ENCODE data around the gene PEF1. TPM values are rescaled to one million over a fixed set of nuclear protein-coding genes. Genes with fewer than 3 reads are reported as not detected.
"Not testable (repeated sequence)": the region's sequence is repeated elsewhere in the genome, so short reads cannot be mapped to it uniquely, and the experiment has no call there.

The PEF1 gene
- total RNA-seq, 1 donor from 2014 or later, result 34.9 TPM

DNA sequence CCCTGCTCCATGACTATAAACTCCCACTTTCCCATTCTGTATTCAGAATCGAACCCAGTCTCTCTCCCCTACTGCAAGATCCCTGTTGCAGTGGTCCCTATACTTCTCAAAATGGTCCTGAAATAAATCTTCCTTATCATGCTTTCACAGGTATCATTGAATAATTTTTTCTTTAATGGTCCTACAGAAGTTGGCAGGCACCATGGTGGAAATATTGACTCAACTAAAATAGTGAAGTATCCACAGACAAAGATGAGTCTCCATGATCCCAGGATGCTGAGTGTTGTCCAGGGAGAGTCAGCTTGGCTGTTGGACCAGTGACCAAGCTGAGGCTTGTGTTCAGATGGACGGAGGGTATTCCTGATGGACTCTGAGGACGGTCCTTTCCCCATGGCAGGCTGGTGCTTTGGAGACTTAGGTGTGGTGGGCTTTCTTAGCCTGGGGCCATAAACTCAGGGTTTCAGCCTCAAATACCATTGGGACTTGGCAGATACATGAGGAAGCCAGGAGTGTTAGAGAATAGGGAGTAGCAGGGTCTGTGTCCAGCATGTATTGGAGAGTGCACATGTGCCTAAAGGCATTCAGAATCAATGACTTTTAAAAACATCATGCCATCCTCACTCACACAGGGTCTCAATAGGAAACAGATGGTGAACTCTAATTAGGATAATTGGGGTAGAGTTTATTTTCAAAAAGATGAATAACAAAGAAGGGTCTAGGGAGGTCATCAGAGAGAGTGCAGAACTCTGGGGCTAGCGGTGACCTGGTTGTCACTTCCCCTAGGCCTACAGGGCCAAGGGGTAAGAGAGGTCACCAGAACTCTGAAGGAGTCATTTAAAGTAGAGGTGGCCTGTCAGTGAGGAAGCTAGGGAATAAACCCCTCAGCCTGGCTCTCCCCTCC lies 48.6 kb downstream of the PEF1 start:
- ATAC-seq (no peak), DNase-seq (ENCODE audit: missing footprints) (no peak)
- intact Hi-C loops (cut with DNase I), result no loop called here

- intact Hi-C loops (cut with DNase I), result loop anchor here (1.0 kb wide), 1 partner anchor 30 kb away; no protein-coding TSS in a partner anchor
- DNase-seq (ENCODE audit: missing footprints) (peak; percentile 82), ATAC-seq (peak; percentile 75)
These were observed 50.7 kb downstream of the PEF1 start for GRCh38 chr1:31593770-31594632.

- intact Hi-C loops (cut with DNase I), result no loop called here
These were observed 51.5 kb downstream of the PEF1 start for GRCh38 chr1:31593136-31593665.

DNA sequence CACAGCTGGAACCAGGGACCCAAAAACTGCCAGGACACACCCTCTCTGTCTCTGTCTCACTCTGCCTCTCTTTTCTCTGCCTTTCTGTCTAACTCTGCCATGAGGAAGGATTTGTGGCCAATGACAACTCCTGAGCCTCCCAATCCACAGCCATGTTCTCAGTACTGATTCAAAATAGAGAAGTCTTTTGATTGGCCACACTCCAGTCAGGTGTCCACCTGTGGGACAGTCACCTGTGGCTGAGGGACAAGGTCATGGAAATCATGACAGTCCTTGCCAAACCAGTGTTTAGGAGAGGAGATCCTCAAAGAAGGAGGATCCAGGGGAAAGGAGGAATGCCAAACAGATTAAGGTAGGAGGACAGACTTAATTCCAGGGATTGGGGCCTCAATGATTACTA lies 52.5 kb downstream of the PEF1 start:
- ATAC-seq (no peak), DNase-seq (ENCODE audit: missing footprints) (no peak)
- intact Hi-C loops (cut with DNase I), result no loop called here

More at GRCh38 chr1:31593136-31593665, 51.5 kb downstream of the PEF1 start:
- no peak for ATAC-seq
- no peak for DNase-seq (ENCODE audit: missing footprints)

- DNase-seq (ENCODE audit: missing footprints) (no peak), ATAC-seq (no peak)
- intact Hi-C loops (cut with DNase I), result no loop called here
These were observed 53.1 kb downstream of the PEF1 start for GRCh38 chr1:31591425-31592093.

DNA sequence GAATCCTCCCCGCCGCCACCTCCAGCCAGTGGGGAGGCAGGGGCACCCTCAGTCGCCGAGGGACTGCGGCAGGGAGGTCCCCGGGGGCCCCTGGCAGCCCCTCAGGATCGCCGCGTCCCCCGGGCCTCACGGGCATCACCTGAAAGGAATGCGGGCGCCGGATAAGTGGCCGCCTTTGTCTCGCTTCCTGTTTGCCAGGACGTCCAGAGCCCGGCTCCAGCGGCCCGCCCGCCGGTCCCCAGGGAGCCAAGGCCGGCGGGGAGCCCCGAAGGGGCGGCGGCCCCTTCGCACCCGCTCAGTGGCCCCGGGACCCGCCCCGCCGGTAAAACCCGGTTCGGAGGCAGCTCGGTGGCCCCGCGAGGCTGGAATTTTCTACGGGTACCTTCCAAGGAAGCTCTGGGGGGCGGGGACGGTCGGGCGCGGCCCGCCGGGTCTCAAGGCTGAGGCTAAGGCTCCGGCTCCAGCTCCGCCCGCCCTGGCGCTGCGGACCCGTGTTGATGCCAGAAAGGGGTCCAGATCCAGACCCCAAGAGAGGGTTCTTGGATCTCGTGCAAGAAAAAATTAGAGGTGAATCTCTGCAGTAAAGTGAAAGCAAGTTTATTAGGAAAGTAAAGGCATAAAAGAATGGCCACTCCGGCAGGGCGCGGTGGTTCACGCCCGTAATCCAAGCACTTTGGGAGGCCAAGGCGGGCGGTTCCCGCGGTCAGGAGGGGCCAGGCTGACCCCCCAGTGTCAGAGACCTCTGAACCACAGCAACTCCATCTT lies 55.7 kb downstream of the PEF1 start:
- ATAC-seq (peak; percentile 14), DNase-seq (ENCODE audit: missing footprints) (no peak)
- intact Hi-C loops (cut with DNase I), result no loop called here

- intact Hi-C loops (cut with DNase I), result no loop called here
- peak; percentile 49 for ATAC-seq
- no peak for DNase-seq (ENCODE audit: missing footprints)
These were observed 56.8 kb downstream of the PEF1 start for GRCh38 chr1:31587720-31588423.

DNA sequence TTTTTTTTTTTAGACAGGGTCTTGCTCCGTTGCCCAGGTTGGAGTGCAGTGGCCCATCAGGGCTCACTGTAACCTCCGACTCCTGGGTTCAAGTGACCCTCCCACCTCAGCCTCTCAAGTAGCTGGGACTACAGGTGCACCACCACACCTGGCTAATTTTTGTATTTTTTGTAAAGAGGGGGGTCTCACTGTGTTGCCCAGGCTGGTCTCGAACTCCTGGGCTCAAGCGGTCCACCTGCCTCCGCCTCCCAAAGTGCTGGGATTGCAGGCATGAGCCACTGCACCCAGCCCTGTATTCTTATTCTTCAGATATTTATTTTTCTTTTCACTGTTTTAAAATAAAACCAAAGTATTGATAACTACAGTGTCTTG lies 57.4 kb downstream of the PEF1 start:
- DNase-seq (ENCODE audit: missing footprints); intact Hi-C loops (cut with DNase I); ATAC-seq: not testable (repeated sequence)

DNA sequence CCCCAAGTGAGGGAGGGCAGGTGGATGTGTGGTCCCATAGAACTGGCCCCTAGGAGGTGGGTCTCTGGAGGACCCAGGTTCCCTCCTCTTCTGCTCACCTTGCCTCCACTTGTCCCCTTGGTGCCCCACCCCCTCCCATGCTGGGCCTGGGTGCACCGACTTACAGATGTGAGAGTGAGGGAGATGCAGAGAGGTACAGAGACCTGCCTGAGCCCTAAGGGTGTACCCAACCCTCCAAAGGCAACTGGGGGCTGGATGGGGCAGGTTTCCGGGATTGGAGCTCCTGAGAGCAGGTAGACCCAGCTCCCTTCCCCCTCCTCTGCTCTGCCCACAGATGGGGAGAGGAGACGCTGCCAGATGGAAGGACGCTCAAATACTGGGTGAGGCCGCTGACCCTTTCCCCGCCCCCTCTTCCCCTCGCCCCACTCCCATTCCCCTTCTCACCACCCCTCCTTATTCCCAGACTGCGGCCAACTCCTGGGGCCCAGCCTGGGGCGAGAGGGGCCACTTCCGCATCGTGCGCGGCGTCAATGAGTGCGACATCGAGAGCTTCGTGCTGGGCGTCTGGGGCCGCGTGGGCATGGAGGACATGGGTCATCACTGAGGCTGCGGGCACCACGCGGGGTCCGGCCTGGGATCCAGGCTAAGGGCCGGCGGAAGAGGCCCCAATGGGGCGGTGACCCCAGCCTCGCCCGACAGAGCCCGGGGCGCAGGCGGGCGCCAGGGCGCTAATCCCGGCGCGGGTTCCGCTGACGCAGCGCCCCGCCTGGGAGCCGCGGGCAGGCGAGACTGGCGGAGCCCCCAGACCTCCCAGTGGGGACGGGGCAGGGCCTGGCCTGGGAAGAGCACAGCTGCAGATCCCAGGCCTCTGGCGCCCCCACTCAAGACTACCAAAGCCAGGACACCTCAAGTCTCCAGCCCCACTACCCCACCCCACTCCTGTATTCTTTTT lies 58.0 kb downstream of the PEF1 start:
- intact Hi-C loops (cut with DNase I), result no loop called here
- ATAC-seq (no peak), DNase-seq (ENCODE audit: missing footprints) (no peak)

DNA sequence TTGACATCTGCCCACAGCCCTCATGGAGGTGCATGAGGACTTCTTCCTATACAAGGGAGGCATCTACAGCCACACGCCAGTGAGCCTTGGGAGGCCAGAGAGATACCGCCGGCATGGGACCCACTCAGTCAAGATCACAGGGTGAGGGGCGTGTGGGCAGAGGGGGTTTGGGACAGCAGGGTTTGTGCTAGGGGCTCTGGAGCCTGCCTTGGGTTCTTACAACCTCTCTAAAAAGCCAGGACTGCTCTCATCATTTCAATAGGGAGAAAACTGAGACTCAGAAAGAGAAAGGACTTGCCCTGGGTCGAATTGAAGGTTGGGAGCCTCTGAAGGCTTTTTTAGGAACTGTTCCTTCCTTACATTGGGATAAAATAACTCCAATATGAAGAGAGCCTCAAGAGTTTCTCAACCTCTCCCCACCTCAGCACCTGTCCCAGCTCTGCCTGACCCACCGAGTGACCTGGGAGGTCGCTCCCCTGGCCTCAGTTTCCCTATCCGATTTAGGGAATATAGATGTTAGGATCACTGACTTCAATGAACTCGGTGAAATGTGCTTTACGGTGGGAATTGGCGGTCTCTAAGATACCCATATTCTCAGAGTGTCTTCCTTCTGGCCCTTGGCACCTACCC lies 58.8 kb downstream of the PEF1 start:
- no peak for ATAC-seq
- intact Hi-C loops (cut with DNase I), result no loop called here
- no peak for DNase-seq (ENCODE audit: missing footprints)

GRCh38 chr1:31584869-31585735 lies 59.6 kb downstream of the PEF1 start:
- intact Hi-C loops (cut with DNase I), result loop anchor here (5.0 kb wide), 1 partner anchor 42 kb away; no protein-coding TSS in a partner anchor
- ATAC-seq, result no peak
- DNase-seq (ENCODE audit: missing footprints), result no peak

GRCh38 chr1:31583995-31584868 lies 60.4 kb downstream of the PEF1 start:
- ATAC-seq (peak; percentile 53), DNase-seq (ENCODE audit: missing footprints) (peak; percentile 84)
- intact Hi-C loops (cut with DNase I), result loop anchor here (5.0 kb wide), 1 partner anchor 43 kb away; no protein-coding TSS in a partner anchor

- intact Hi-C loops (cut with DNase I), result loop anchor here (5.0 kb wide), 1 partner anchor 44 kb away; no protein-coding TSS in a partner anchor
- ATAC-seq (peak; percentile 12), DNase-seq (ENCODE audit: missing footprints) (no peak)
These were observed 61.3 kb downstream of the PEF1 start for GRCh38 chr1:31583082-31583994.
